GM23338 (cell line): ENCODE results near the gene NDUFS2. TPM values are rescaled to one million over a fixed set of nuclear protein-coding genes. Genes with fewer than 3 reads are reported as not detected.

Experiments used
- ATAC-seq: fragments of 200-7000 bp; cut with Tn5 transposase; 3 replicates; pipeline ENCODE4 v1.9.1; 2020
- DNase-seq: peaks from one replicate; pipeline ENCODE4 v3.0.0-alpha.2; 2015; ENCODE audit warnings: low spot score
- H2AFZ ChIP-seq: fragments of 200-600 bp; sonication (generic); 2 replicates; pipeline ENCODE4 v1.8.0; 2016; ENCODE audit warnings: antibody characterized with exemption, mild to moderate bottlenecking, moderate library complexity
- H3F3A ChIP-seq: fragments of 200-600 bp; sonication (generic); replicated peaks from 2 replicates; pipeline ENCODE4 v1.8.0; 2017; ENCODE audit warnings: antibody characterized with exemption, mixed run types, low read depth
- H3K27ac ChIP-seq: fragments of 200-600 bp; sonication (generic); 2 replicates; pipeline ENCODE4 v1.6.1; 2016; ENCODE audit warnings: low read depth
- H3K27me3 ChIP-seq: fragments of 200-600 bp; sonication (generic); 2 replicates; pipeline ENCODE4 v1.8.0; 2016; ENCODE audit warnings: mild to moderate bottlenecking, mixed run types, moderate library complexity; ENCODE audit not compliant: insufficient read depth
- H3K36me3 ChIP-seq: fragments of 200-600 bp; sonication (generic); 2 replicates; pipeline ENCODE4 v1.8.0; 2016; ENCODE audit warnings: mild to moderate bottlenecking; ENCODE audit not compliant: insufficient read depth
- H3K4me1 ChIP-seq: fragments of 200-600 bp; sonication (generic); 2 replicates; pipeline ENCODE4 v1.8.0; 2016; ENCODE audit warnings: mild to moderate bottlenecking, moderate library complexity; ENCODE audit not compliant: insufficient read depth
- H3K4me2 ChIP-seq: fragments of 200-600 bp; sonication (generic); 2 replicates; pipeline ENCODE4 v1.7.1; 2017; ENCODE audit warnings: mixed run types
- H3K4me3 ChIP-seq: fragments of 200-600 bp; sonication (generic); 2 replicates; pipeline ENCODE4 v1.6.1; 2016; ENCODE audit warnings: mixed run types
- H3K79me2 ChIP-seq: fragments of 200-600 bp; sonication (generic); replicated peaks from 2 replicates; pipeline ENCODE4 v1.8.0; 2017; ENCODE audit warnings: mild to moderate bottlenecking; ENCODE audit not compliant: insufficient read depth
- H3K9me2 ChIP-seq: fragments of 200-600 bp; sonication (generic); 2 replicates; pipeline ENCODE4 v1.8.0; 2017; ENCODE audit not compliant: insufficient read depth
- H4K20me1 ChIP-seq: fragments of 200-600 bp; sonication (generic); replicated peaks from 2 replicates; pipeline ENCODE4 v1.8.0; 2017; ENCODE audit warnings: mild to moderate bottlenecking; ENCODE audit not compliant: insufficient read depth
- H3K27ac Mint-ChIP-seq: 2 replicates; pipeline ENCODE4 v1.8.0; 2020; ENCODE audit warnings: inconsistent platforms, mild to moderate bottlenecking, moderate library complexity, mixed read lengths
- H3K27me3 Mint-ChIP-seq: 3 replicates; pipeline ENCODE4 v1.8.0; 2022; ENCODE audit warnings: low read depth, mild to moderate bottlenecking, moderate library complexity, mixed read lengths, inconsistent platforms; ENCODE audit not compliant: insufficient read depth, poor library complexity
- H3K36me3 Mint-ChIP-seq: 3 replicates; pipeline ENCODE4 v1.8.0; 2021; ENCODE audit warnings: low read depth, mild to moderate bottlenecking, inconsistent platforms, moderate library complexity, mixed read lengths
- H3K4me1 Mint-ChIP-seq: 3 replicates; pipeline ENCODE4 v1.8.0; 2020; ENCODE audit warnings: mild to moderate bottlenecking, inconsistent platforms, mixed read lengths
- H3K4me3 Mint-ChIP-seq: 3 replicates; pipeline ENCODE4 v1.8.0; 2021; ENCODE audit warnings: moderate library complexity, mild to moderate bottlenecking, inconsistent platforms, mixed read lengths
- H3K9me3 Mint-ChIP-seq: 3 replicates; pipeline ENCODE4 v1.8.0; 2020; ENCODE audit warnings: moderate library complexity, mild to moderate bottlenecking, inconsistent platforms, mixed read lengths
- CREB1 ChIP-seq: fragments of 250-450 bp; sonication (Bioruptor Pico); IDR thresholded peaks from 2 replicates; pipeline ENCODE4 v1.5.0; 2020; ENCODE audit warnings: low read depth, mild to moderate bottlenecking, moderate library complexity
- JUNB ChIP-seq: IDR thresholded peaks from one replicate; pipeline ENCODE4 v1.6.1; 2016; ENCODE audit warnings: antibody characterized with exemption; ENCODE audit not compliant: unreplicated experiment
- NANOG ChIP-seq: IDR thresholded peaks from 2 replicates; pipeline ENCODE4 v1.6.1; 2016; ENCODE audit warnings: antibody characterized with exemption, borderline replicate concordance
- POLR2AphosphoS5 ChIP-seq: IDR thresholded peaks from 2 replicates; pipeline ENCODE4 v1.6.1; 2016; ENCODE audit warnings: antibody characterized with exemption, low read depth
- ZNF331 ChIP-seq: fragments of 250-450 bp; sonication (Bioruptor Pico); IDR thresholded peaks from 2 replicates; pipeline ENCODE4 v1.5.0; 2020; ENCODE audit warnings: low read depth, mild to moderate bottlenecking, moderate library complexity
- polyA plus RNA-seq: library from polyadenylated mRNA; unstranded; fragments of >200 nt; fragmentation: Nextera tagmentation; extraction: Ambion mirVana; gene quantifications from 2 replicates; pipeline ENCODE4 v1.2.1, GENCODE V29; 2016
- total RNA-seq: library from RNA; depleted of rRNA; stranded (reverse); fragments of >200 nt; shearing (Covaris generic); gene quantifications from 2 replicates; pipeline ENCODE4 v1.2.3, GENCODE V29; 2014
- TF ChIP-seq, protein P1 (sequence below): fragments of 250-450 bp; sonication (Bioruptor Pico); IDR thresholded peaks from 2 replicates; pipeline ENCODE4 v1.5.0; 2020; ENCODE audit warnings: mild to moderate bottlenecking, moderate library complexity
- TF ChIP-seq, protein P2 (sequence below): IDR thresholded peaks from 2 replicates; pipeline ENCODE4 v1.6.1; 2016; ENCODE audit warnings: antibody characterized with exemption
- TF ChIP-seq, protein P3 (sequence below): IDR thresholded peaks from one replicate; pipeline ENCODE4 v1.6.1; 2018; ENCODE audit warnings: antibody characterized with exemption; ENCODE audit not compliant: unreplicated experiment
- TF ChIP-seq, protein P4 (sequence below), 2 experiments: fragments of 200-600 bp in 1 of 2; sonication (generic) in 1 of 2; conservative IDR thresholded peaks; 2 replicates each; pipeline versions ENCODE4 v1.5.1 to v1.6.1; 2016 to 2017; ENCODE audit warnings: antibody characterized with exemption in 2 of 2, low read depth in 2 of 2, mild to moderate bottlenecking in 2 of 2, moderate library complexity in 1 of 2

NDUFS2 gene
- total and polyA plus RNA-seq, 2 experiments from 2014 or later, result 56.7 to 131 TPM

DNA sequence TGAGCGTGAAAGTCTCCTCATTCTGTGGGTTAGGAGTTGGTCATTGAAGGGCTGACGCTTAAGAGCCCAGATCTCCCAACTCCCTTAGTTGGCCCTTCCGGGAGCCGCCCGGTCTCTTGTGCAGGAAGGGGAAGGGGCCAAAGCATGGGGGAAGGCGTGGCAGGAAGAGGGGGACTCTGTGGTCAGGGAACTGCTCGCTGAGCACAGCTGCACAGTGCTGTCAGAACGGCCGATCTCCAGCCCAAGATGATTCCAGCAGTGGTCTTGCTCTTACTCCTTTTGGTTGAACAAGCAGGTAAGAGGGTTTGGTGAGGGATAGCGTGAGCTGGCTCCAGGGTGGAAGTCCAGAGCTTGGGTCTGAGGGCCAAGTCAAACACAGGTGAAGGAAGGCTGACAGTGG lies 12.9 kb downstream of the NDUFS2 start, which contains the start of gene FCER1G:
Gene FCER1G, plus strand, starts transcription at position 220 of the 400 bp plus-strand sequence. Its CDS starts 27 bp downstream, at position 247.
- Histone ChIP-seq H3K4me3 (no peak within 1 kb of the TSS), H4K20me1 (peaks cover 6% of the 10 kb centered on the region; the same call in 1 of the 2 replicates), H3K79me2 (no peaks in the 10 kb centered on the region), H3K4me1 (peaks cover 25% of the 10 kb centered on the region), H3K27me3 (no peaks in the 10 kb centered on the region), H3K27ac (no peak within 1 kb of the TSS), H3K9me2 (no peaks in the 10 kb centered on the region), H3F3A (peaks cover 24% of the 10 kb centered on the region), H3K4me2 (no peak within 1 kb of the TSS), H3K36me3 (peaks cover 45% of the 10 kb centered on the region), H2AFZ (no peak within 1 kb of the TSS)
- no peaks in the 10 kb centered on the region; the same call in 2 of the 3 replicates for H3K9me3 Mint-ChIP-seq
- ATAC-seq (no peak), DNase-seq (no peak)
- peaks cover 31% of the 10 kb centered on the region for H3K4me1 Mint-ChIP-seq
- peaks cover 50% of the 10 kb centered on the region for H3K36me3 Mint-ChIP-seq
- peaks cover 18% of the 10 kb centered on the region for H3K27me3 Mint-ChIP-seq
- H3K4me3 Mint-ChIP-seq, result no peak within 1 kb of the TSS; the same call in 2 of the 3 replicates
- TF ChIP-seq, protein P1, sequence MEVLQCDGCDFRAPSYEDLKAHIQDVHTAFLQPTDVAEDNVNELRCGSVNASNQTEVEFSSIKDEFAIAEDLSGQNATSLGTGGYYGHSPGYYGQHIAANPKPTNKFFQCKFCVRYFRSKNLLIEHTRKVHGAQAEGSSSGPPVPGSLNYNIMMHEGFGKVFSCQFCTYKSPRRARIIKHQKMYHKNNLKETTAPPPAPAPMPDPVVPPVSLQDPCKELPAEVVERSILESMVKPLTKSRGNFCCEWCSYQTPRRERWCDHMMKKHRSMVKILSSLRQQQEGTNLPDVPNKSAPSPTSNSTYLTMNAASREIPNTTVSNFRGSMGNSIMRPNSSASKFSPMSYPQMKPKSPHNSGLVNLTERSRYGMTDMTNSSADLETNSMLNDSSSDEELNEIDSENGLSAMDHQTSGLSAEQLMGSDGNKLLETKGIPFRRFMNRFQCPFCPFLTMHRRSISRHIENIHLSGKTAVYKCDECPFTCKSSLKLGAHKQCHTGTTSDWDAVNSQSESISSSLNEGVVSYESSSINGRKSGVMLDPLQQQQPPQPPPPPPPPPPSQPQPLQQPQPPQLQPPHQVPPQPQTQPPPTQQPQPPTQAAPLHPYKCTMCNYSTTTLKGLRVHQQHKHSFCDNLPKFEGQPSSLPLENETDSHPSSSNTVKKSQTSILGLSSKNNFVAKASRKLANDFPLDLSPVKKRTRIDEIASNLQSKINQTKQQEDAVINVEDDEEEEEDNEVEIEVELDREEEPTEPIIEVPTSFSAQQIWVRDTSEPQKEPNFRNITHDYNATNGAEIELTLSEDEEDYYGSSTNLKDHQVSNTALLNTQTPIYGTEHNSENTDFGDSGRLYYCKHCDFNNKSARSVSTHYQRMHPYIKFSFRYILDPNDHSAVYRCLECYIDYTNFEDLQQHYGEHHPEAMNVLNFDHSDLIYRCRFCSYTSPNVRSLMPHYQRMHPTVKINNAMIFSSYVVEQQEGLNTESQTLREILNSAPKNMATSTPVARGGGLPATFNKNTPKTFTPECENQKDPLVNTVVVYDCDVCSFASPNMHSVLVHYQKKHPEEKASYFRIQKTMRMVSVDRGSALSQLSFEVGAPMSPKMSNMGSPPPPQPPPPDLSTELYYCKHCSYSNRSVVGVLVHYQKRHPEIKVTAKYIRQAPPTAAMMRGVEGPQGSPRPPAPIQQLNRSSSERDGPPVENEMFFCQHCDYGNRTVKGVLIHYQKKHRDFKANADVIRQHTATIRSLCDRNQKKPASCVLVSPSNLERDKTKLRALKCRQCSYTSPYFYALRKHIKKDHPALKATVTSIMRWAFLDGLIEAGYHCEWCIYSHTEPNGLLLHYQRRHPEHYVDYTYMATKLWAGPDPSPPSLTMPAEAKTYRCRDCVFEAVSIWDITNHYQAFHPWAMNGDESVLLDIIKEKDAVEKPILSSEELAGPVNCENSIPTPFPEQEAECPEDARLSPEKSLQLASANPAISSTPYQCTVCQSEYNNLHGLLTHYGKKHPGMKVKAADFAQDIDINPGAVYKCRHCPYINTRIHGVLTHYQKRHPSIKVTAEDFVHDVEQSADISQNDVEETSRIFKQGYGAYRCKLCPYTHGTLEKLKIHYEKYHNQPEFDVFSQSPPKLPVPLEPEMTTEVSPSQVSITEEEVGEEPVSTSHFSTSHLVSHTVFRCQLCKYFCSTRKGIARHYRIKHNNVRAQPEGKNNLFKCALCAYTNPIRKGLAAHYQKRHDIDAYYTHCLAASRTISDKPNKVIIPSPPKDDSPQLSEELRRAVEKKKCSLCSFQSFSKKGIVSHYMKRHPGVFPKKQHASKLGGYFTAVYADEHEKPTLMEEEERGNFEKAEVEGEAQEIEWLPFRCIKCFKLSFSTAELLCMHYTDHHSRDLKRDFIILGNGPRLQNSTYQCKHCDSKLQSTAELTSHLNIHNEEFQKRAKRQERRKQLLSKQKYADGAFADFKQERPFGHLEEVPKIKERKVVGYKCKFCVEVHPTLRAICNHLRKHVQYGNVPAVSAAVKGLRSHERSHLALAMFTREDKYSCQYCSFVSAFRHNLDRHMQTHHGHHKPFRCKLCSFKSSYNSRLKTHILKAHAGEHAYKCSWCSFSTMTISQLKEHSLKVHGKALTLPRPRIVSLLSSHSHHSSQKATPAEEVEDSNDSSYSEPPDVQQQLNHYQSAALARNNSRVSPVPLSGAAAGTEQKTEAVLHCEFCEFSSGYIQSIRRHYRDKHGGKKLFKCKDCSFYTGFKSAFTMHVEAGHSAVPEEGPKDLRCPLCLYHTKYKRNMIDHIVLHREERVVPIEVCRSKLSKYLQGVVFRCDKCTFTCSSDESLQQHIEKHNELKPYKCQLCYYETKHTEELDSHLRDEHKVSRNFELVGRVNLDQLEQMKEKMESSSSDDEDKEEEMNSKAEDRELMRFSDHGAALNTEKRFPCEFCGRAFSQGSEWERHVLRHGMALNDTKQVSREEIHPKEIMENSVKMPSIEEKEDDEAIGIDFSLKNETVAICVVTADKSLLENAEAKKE (CRISPR knock-in tag), result no peak
- no peak for TF ChIP-seq JUNB
- TF ChIP-seq, protein P2, sequence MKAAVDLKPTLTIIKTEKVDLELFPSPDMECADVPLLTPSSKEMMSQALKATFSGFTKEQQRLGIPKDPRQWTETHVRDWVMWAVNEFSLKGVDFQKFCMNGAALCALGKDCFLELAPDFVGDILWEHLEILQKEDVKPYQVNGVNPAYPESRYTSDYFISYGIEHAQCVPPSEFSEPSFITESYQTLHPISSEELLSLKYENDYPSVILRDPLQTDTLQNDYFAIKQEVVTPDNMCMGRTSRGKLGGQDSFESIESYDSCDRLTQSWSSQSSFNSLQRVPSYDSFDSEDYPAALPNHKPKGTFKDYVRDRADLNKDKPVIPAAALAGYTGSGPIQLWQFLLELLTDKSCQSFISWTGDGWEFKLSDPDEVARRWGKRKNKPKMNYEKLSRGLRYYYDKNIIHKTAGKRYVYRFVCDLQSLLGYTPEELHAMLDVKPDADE, result no peak
- TF ChIP-seq, protein P3, sequence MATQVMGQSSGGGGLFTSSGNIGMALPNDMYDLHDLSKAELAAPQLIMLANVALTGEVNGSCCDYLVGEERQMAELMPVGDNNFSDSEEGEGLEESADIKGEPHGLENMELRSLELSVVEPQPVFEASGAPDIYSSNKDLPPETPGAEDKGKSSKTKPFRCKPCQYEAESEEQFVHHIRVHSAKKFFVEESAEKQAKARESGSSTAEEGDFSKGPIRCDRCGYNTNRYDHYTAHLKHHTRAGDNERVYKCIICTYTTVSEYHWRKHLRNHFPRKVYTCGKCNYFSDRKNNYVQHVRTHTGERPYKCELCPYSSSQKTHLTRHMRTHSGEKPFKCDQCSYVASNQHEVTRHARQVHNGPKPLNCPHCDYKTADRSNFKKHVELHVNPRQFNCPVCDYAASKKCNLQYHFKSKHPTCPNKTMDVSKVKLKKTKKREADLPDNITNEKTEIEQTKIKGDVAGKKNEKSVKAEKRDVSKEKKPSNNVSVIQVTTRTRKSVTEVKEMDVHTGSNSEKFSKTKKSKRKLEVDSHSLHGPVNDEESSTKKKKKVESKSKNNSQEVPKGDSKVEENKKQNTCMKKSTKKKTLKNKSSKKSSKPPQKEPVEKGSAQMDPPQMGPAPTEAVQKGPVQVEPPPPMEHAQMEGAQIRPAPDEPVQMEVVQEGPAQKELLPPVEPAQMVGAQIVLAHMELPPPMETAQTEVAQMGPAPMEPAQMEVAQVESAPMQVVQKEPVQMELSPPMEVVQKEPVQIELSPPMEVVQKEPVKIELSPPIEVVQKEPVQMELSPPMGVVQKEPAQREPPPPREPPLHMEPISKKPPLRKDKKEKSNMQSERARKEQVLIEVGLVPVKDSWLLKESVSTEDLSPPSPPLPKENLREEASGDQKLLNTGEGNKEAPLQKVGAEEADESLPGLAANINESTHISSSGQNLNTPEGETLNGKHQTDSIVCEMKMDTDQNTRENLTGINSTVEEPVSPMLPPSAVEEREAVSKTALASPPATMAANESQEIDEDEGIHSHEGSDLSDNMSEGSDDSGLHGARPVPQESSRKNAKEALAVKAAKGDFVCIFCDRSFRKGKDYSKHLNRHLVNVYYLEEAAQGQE, result no peak
- TF ChIP-seq ZNF331 (CRISPR knock-in tag), result no peak
- TF ChIP-seq NANOG, result no peak
- TF ChIP-seq, protein P4, sequence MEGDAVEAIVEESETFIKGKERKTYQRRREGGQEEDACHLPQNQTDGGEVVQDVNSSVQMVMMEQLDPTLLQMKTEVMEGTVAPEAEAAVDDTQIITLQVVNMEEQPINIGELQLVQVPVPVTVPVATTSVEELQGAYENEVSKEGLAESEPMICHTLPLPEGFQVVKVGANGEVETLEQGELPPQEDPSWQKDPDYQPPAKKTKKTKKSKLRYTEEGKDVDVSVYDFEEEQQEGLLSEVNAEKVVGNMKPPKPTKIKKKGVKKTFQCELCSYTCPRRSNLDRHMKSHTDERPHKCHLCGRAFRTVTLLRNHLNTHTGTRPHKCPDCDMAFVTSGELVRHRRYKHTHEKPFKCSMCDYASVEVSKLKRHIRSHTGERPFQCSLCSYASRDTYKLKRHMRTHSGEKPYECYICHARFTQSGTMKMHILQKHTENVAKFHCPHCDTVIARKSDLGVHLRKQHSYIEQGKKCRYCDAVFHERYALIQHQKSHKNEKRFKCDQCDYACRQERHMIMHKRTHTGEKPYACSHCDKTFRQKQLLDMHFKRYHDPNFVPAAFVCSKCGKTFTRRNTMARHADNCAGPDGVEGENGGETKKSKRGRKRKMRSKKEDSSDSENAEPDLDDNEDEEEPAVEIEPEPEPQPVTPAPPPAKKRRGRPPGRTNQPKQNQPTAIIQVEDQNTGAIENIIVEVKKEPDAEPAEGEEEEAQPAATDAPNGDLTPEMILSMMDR (conservative IDR thresholded peaks at IDR 0.05; ENCODE audit: low read depth in 2 of 2), result no peak
- no peak for TF ChIP-seq POLR2AphosphoS5
- TF ChIP-seq CREB1 (CRISPR knock-in tag), result no peak
- H3K27ac Mint-ChIP-seq, result no peak within 1 kb of the TSS; the same call in 1 of the 2 replicates
